DMS153 treated with DMSO at 0.1 percent for 48 hours (cell line): ENCODE data around the gene NDUFA8.

Experiments
- DNase-seq: peaks from one replicate; lab custom pipeline; 2025; ENCODE audit not compliant: unreplicated experiment; lab: John Stamatoyannopoulos, UW

The NDUFA8 gene

GRCh38 chr9:122186301-122186700 lies 26.7 kb upstream of the NDUFA8 start:
- no peak for DNase-seq

- no peak for DNase-seq
These were observed 25.0 kb upstream of the NDUFA8 start for GRCh38 chr9:122184551-122184950.

GRCh38 chr9:122183501-122183900 lies 23.9 kb upstream of the NDUFA8 start:
- no peak for DNase-seq

GRCh38 chr9:122180633-122181032 lies 21.1 kb upstream of the NDUFA8 start:
- DNase-seq = no peak

- no peak for DNase-seq
These were observed 20.1 kb upstream of the NDUFA8 start for GRCh38 chr9:122179690-122180074.

- DNase-seq = no peak
These were observed 19.6 kb upstream of the NDUFA8 start for GRCh38 chr9:122179054-122179689.

GRCh38 chr9:122176916-122177315 lies 17.3 kb upstream of the NDUFA8 start:
- no peak for DNase-seq

GRCh38 chr9:122173670-122174069 lies 14.1 kb upstream of the NDUFA8 start:
- DNase-seq = no peak

- DNase-seq = no peak
These were observed 12.6 kb upstream of the NDUFA8 start for GRCh38 chr9:122172131-122172530.

GRCh38 chr9:122168356-122168755 lies 8.8 kb upstream of the NDUFA8 start:
- no peak for DNase-seq

- DNase-seq = no peak
These were observed 4.7 kb upstream of the NDUFA8 start for GRCh38 chr9:122164286-122164685.

- DNase-seq = no peak
These were observed 2.8 kb upstream of the NDUFA8 start for GRCh38 chr9:122162415-122162814.

GRCh38 chr9:122159925-122160246 lies 307 bp upstream of the NDUFA8 start:
- no peak for DNase-seq

GRCh38 chr9:122158202-122158601 lies 1.4 kb downstream of the NDUFA8 start:
- no peak for DNase-seq

GRCh38 chr9:122155796-122156195 lies 3.8 kb downstream of the NDUFA8 start:
- DNase-seq = no peak

- DNase-seq = no peak
These were observed 8.2 kb downstream of the NDUFA8 start for GRCh38 chr9:122151267-122151828.

- no peak for DNase-seq
These were observed 14.1 kb downstream of the NDUFA8 start for GRCh38 chr9:122145592-122145863.

GRCh38 chr9:122144836-122145591 lies 14.6 kb downstream of the NDUFA8 start:
- no peak for DNase-seq

GRCh38 chr9:122143876-122144405 lies 15.6 kb downstream of the NDUFA8 start:
- no peak for DNase-seq

- no peak for DNase-seq
These were observed 16.3 kb downstream of the NDUFA8 start for GRCh38 chr9:122143296-122143695.

- no peak for DNase-seq
These were observed 17.9 kb downstream of the NDUFA8 start for GRCh38 chr9:122141671-122142070.

- DNase-seq = no peak
These were observed 19.0 kb downstream of the NDUFA8 start for GRCh38 chr9:122140368-122141193.
